ENCODE measurements around the gene ABHD6. TPM values are rescaled to one million over a fixed set of nuclear protein-coding genes. Genes with fewer than 3 reads are reported as not detected.
A peak's percentile ranks its signal among the peaks of the same experiment; 100 is the strongest.
"Not testable (repeated sequence)": the region's sequence is repeated elsewhere in the genome, so short reads cannot be mapped to it uniquely, and the experiment has no call there.

ABHD6 gene
- total RNA-seq, 1 experiment from 2014 or later: 11.8 TPM

GRCh38 chr3:58334013-58334321 lies 96.4 kb downstream of the ABHD6 start:
- Histone ChIP-seq H3K4me3 (ENCODE audit: low read length) (peak overlapping the region; percentile 86), H3K4me2 (ENCODE audit: low read depth, low read length, poor library complexity, severe bottlenecking) (peak overlapping the region; percentile 93), H3K27ac (ENCODE audit: low read length) (peak overlapping the region; percentile 100), H3K4me1 (ENCODE audit: low read length) (peaks cover 77% of the 10 kb centered on the region), H3K79me2 (ENCODE audit: low read length) (peaks cover 72% of the 10 kb centered on the region), H3K9me2 (replicated peaks; ENCODE audit: insufficient read depth, low read length) (no peaks in the 10 kb centered on the region), H3K36me3 (ENCODE audit: insufficient read depth, low read length) (peaks cover 34% of the 10 kb centered on the region), H2AFZ (ENCODE audit: low read length) (no peak overlapping the region), H3K9ac (ENCODE audit: low read length) (peak overlapping the region; percentile 97), H3K27me3 (ENCODE audit: low read length) (no peaks in the 10 kb centered on the region), H3K9me3 (ENCODE audit: low read length) (no peaks in the 10 kb centered on the region), H4K20me1 (ENCODE audit: insufficient read depth, low read depth, low read length) (no peaks in the 10 kb centered on the region)
- peak; percentile 57 for DNase-seq

GRCh38 chr3:58334506-58334884 lies 96.9 kb downstream of the ABHD6 start:
- peaks cover 77% of the 10 kb centered on the region for H3K4me1 ChIP-seq (ENCODE audit: low read length)
- peaks cover 77% of the 10 kb centered on the region for H3K79me2 ChIP-seq (ENCODE audit: low read length)
- H3K36me3 ChIP-seq (ENCODE audit: insufficient read depth, low read length): peaks cover 40% of the 10 kb centered on the region
- peak overlapping the region; percentile 100 for H3K27ac ChIP-seq (ENCODE audit: low read length)
- H4K20me1 ChIP-seq (ENCODE audit: insufficient read depth, low read depth, low read length): no peaks in the 10 kb centered on the region
- H3K9me2 ChIP-seq (replicated peaks; ENCODE audit: insufficient read depth, low read length): no peaks in the 10 kb centered on the region
- H3K9ac ChIP-seq (ENCODE audit: low read length): peak overlapping the region; percentile 97
- H3K4me3 ChIP-seq (ENCODE audit: low read length): peak overlapping the region; percentile 86
- H3K4me2 ChIP-seq (ENCODE audit: low read depth, low read length, poor library complexity, severe bottlenecking): peak overlapping the region; percentile 93
- H3K27me3 ChIP-seq (ENCODE audit: low read length): no peaks in the 10 kb centered on the region
- no peak overlapping the region for H2AFZ ChIP-seq (ENCODE audit: low read length)
- DNase-seq: peak; percentile 52
- H3K9me3 ChIP-seq (ENCODE audit: low read length): no peaks in the 10 kb centered on the region

- Histone ChIP-seq H3K9me2 (replicated peaks; ENCODE audit: insufficient read depth, low read length) (no peaks in the 10 kb centered on the region), H3K4me3 (ENCODE audit: low read length) (peak overlapping the region; percentile 86), H3K9ac (ENCODE audit: low read length) (peak overlapping the region; percentile 97), H4K20me1 (ENCODE audit: insufficient read depth, low read depth, low read length) (no peaks in the 10 kb centered on the region), H2AFZ (ENCODE audit: low read length) (no peak overlapping the region), H3K27me3 (ENCODE audit: low read length) (no peaks in the 10 kb centered on the region), H3K4me2 (ENCODE audit: low read depth, low read length, poor library complexity, severe bottlenecking) (peak overlapping the region; percentile 93), H3K9me3 (ENCODE audit: low read length) (no peaks in the 10 kb centered on the region), H3K4me1 (ENCODE audit: low read length) (peaks cover 80% of the 10 kb centered on the region), H3K79me2 (ENCODE audit: low read length) (peaks cover 88% of the 10 kb centered on the region), H3K36me3 (ENCODE audit: insufficient read depth, low read length) (peaks cover 46% of the 10 kb centered on the region), H3K27ac (ENCODE audit: low read length) (peak overlapping the region; percentile 100)
- no peak for DNase-seq
Measured at GRCh38 chr3:58335652-58335947, 98.0 kb downstream of the ABHD6 start.

GRCh38 chr3:58336135-58336882 lies 98.7 kb downstream of the ABHD6 start:
- Histone ChIP-seq H3K4me2 (ENCODE audit: low read depth, low read length, poor library complexity, severe bottlenecking) (peak overlapping the region; percentile 3), H3K9me3 (ENCODE audit: low read length) (no peaks in the 10 kb centered on the region), H3K9me2 (replicated peaks; ENCODE audit: insufficient read depth, low read length) (no peaks in the 10 kb centered on the region), H3K27ac (ENCODE audit: low read length) (peak overlapping the region; percentile 100), H3K36me3 (ENCODE audit: insufficient read depth, low read length) (peaks cover 51% of the 10 kb centered on the region), H3K27me3 (ENCODE audit: low read length) (no peaks in the 10 kb centered on the region), H3K79me2 (ENCODE audit: low read length) (peaks cover 95% of the 10 kb centered on the region), H3K4me3 (ENCODE audit: low read length) (no peak overlapping the region), H2AFZ (ENCODE audit: low read length) (no peak overlapping the region), H3K9ac (ENCODE audit: low read length) (peak overlapping the region; percentile 42), H3K4me1 (ENCODE audit: low read length) (peaks cover 80% of the 10 kb centered on the region), H4K20me1 (ENCODE audit: insufficient read depth, low read depth, low read length) (no peaks in the 10 kb centered on the region)
- no peak for DNase-seq

- no peak for DNase-seq
- H3K9me2 ChIP-seq (replicated peaks; ENCODE audit: insufficient read depth, low read length): no peaks in the 10 kb centered on the region
- peaks cover 55% of the 10 kb centered on the region for H3K36me3 ChIP-seq (ENCODE audit: insufficient read depth, low read length)
- H3K4me1 ChIP-seq (ENCODE audit: low read length): peaks cover 80% of the 10 kb centered on the region
- H3K4me3 ChIP-seq (ENCODE audit: low read length): no peak overlapping the region
- H3K27ac ChIP-seq (ENCODE audit: low read length): peak overlapping the region; percentile 100
- H3K27me3 ChIP-seq (ENCODE audit: low read length): no peaks in the 10 kb centered on the region
- no peaks in the 10 kb centered on the region for H4K20me1 ChIP-seq (ENCODE audit: insufficient read depth, low read depth, low read length)
- no peak overlapping the region for H2AFZ ChIP-seq (ENCODE audit: low read length)
- peak overlapping the region; percentile 61 for H3K4me2 ChIP-seq (ENCODE audit: low read depth, low read length, poor library complexity, severe bottlenecking)
- H3K9ac ChIP-seq (ENCODE audit: low read length): no peak overlapping the region
- no peaks in the 10 kb centered on the region for H3K9me3 ChIP-seq (ENCODE audit: low read length)
- peaks cover 97% of the 10 kb centered on the region for H3K79me2 ChIP-seq (ENCODE audit: low read length)
Measured at GRCh38 chr3:58337190-58337589, 99.6 kb downstream of the ABHD6 start.

GRCh38 chr3:58339146-58339545 lies 101.6 kb downstream of the ABHD6 start:
- Histone ChIP-seq H3K27ac (ENCODE audit: low read length) (peak overlapping the region; percentile 100), H3K4me1 (ENCODE audit: low read length) (peaks cover 95% of the 10 kb centered on the region), H3K9ac (ENCODE audit: low read length) (peak overlapping the region; percentile 29), H3K4me2 (ENCODE audit: low read depth, low read length, poor library complexity, severe bottlenecking) (peak overlapping the region; percentile 61), H3K36me3 (ENCODE audit: insufficient read depth, low read length) (peaks cover 65% of the 10 kb centered on the region), H3K79me2 (ENCODE audit: low read length) (peaks cover 98% of the 10 kb centered on the region)
- H3K27me3 ChIP-seq (ENCODE audit: low read length); H3K9me2 ChIP-seq (replicated peaks; ENCODE audit: insufficient read depth, low read length); H4K20me1 ChIP-seq (ENCODE audit: insufficient read depth, low read depth, low read length); DNase-seq; H3K9me3 ChIP-seq (ENCODE audit: low read length); H2AFZ ChIP-seq (ENCODE audit: low read length); H3K4me3 ChIP-seq (ENCODE audit: low read length): not testable (repeated sequence)

- Histone ChIP-seq H3K9me3 (ENCODE audit: low read length) (no peaks in the 10 kb centered on the region), H3K4me2 (ENCODE audit: low read depth, low read length, poor library complexity, severe bottlenecking) (peak overlapping the region; percentile 7), H4K20me1 (ENCODE audit: insufficient read depth, low read depth, low read length) (no peaks in the 10 kb centered on the region; the same call in 1 of the 2 replicates), H3K4me3 (ENCODE audit: low read length) (no peak overlapping the region), H3K9ac (ENCODE audit: low read length) (peak overlapping the region; percentile 16; the same call in 1 of the 2 replicates), H3K27me3 (ENCODE audit: low read length) (no peaks in the 10 kb centered on the region), H3K27ac (ENCODE audit: low read length) (peak overlapping the region; percentile 100), H3K9me2 (replicated peaks; ENCODE audit: insufficient read depth, low read length) (no peaks in the 10 kb centered on the region), H2AFZ (ENCODE audit: low read length) (no peak overlapping the region), H3K79me2 (ENCODE audit: low read length) (peaks cover 97% of the 10 kb centered on the region), H3K36me3 (ENCODE audit: insufficient read depth, low read length) (peaks cover 67% of the 10 kb centered on the region), H3K4me1 (ENCODE audit: low read length) (peaks cover 95% of the 10 kb centered on the region)
- DNase-seq: no peak
Measured at GRCh38 chr3:58340594-58341244, 103.1 kb downstream of the ABHD6 start.

GRCh38 chr3:58341376-58341775 lies 103.8 kb downstream of the ABHD6 start:
- no peak for DNase-seq
- Histone ChIP-seq H3K9me2 (replicated peaks; ENCODE audit: insufficient read depth, low read length) (no peaks in the 10 kb centered on the region), H2AFZ (ENCODE audit: low read length) (no peak overlapping the region), H3K4me1 (ENCODE audit: low read length) (peaks cover 96% of the 10 kb centered on the region), H3K4me3 (ENCODE audit: low read length) (no peak overlapping the region), H4K20me1 (ENCODE audit: insufficient read depth, low read depth, low read length) (no peaks in the 10 kb centered on the region; the same call in 1 of the 2 replicates), H3K27ac (ENCODE audit: low read length) (peak overlapping the region; percentile 100), H3K4me2 (ENCODE audit: low read depth, low read length, poor library complexity, severe bottlenecking) (peak overlapping the region; percentile 7), H3K79me2 (ENCODE audit: low read length) (peaks cover 97% of the 10 kb centered on the region), H3K9me3 (ENCODE audit: low read length) (no peaks in the 10 kb centered on the region), H3K36me3 (ENCODE audit: insufficient read depth, low read length) (peaks cover 64% of the 10 kb centered on the region), H3K9ac (ENCODE audit: low read length) (0 out of 2 replicates have a peak overlapping the region, but pooled peaks have one; percentile 2), H3K27me3 (ENCODE audit: low read length) (no peaks in the 10 kb centered on the region)

Measured in Karpas-422 (cell line).